T-helper 1 cell treated with Interleukin-12 subunit alpha and Interleukin-12 subunit beta and Interleukin-4 antibody, amounts not matched to agents 30 ng/mL and 1 ng/mL, for 36 hours (primary cell): ENCODE measurements around the gene ABCB10. TPM values are rescaled to one million over a fixed set of nuclear protein-coding genes. Genes with fewer than 3 reads are reported as not detected.
"Not testable (repeated sequence)": the region's sequence is repeated elsewhere in the genome, so short reads cannot be mapped to it uniquely, and the experiment has no call there.

Experiments
- intact Hi-C: fragments of 100-400 bp; cut with micrococcal nuclease; formaldehyde crosslinking; loops from one replicate; pipeline ENCODE4 v1.15.1; 2024
- total RNA-seq: library from RNA; stranded (reverse); gene quantifications from 2 replicates; pipeline ENCODE4 v1.2.3, GENCODE V29; 2022

ABCB10 gene
- total RNA-seq: 31.2 and 32.3 TPM in 2 replicates

DNA sequence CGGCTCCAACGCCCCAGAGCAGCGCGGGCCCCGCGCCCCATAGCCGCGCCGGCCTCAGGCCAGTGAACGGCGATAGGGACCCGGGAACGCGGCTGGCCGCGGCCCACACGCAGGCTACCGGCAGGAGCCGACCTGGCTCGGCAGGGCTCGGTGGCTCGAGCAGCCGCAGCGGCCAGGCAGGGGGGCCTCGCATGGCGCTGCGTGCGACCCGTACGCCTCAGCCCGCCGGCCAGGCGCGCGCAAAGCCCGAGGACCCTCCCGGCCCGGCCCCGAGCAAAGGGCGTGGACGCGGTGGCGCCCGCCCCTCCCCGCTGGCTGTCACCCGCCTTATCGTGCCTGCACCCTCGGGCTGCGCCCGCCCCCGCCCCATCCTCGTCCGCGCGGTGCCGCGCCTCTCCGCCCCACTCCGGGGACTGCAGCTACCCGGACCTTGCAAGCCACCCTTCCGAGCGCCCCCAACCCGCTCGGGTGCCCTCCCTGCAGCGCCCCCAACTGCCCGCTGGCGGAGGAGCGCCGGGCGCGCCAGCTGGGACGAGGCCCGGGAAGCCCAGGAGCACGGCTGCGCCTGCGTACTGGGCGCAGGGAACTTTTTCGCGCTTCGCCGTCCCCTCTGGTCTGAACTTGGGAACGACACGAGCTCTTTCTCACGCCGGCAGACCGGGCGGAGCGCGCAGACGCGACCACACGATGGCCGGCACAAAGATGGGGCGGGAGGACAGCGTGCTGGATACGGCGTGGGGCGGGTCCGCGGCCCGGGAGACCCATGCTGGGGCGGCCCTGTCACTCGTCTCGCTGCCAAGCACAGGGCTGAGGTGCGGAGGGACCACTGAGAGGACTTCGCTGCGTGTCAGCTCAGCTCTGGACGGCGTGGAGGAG is at the start of gene ABCB10:
Gene ABCB10, minus strand, starts transcription at position 248 of the 876 bp plus-strand sequence. Its CDS starts 55 bp downstream, at position 193.
- intact Hi-C loops: loop anchor here (1.0 to 5.0 kb wide), 9 partner anchors 50 to 1682 kb away; partner anchors contain the start of genes ARV1, GNPAT, NUP133 and RAB4A

DNA sequence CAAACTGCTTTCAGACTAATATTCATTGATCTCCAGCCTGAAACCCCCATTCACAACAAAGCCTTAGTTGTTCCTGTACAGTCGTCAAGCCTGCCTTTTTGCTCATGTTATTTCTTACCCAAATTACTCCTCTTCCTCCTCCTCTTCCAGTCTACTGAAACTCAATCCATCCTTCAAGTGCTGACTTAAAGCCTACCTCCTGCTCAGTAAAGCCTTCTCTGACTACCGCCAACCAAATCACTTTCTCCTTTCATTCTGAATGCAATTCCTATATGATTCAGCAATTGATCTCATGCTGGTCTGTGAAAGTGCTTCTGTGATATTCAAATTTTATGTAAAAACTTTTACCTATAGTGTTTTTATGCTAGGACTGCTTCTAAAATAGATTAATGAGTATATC is 48.9 kb upstream of the ABCB10 start:
- intact Hi-C loops: no loop called here

DNA sequence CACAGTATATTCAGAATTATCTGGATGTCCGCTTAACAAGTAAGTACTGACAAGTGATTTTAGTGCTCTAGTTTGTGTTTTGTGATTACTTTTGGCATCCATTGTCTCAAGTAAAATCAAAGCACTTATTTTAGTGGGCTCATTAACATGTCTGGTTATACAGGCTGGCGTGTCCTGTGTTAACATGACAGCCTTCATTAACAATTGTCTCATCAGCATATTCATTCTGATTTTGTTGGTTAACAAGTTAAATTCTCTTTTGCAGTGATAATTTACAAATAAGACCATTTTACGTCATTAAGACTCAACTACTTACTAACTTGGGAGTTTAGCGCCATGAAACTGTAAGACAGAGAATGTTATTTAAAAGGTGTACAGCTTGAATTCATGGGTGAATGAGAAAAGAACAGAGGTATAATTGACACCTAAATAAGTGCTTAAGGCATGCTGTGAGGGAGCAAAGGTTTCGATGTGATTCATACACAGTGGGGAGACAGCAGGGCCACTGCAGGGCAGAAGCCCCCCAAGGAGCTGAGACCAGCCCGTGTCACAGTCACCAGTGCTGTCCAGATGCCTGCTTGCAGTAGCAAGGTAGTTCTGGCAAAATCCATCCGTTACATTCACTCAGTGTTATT is 45.0 kb upstream of the ABCB10 start:
- intact Hi-C loops: no loop called here

DNA sequence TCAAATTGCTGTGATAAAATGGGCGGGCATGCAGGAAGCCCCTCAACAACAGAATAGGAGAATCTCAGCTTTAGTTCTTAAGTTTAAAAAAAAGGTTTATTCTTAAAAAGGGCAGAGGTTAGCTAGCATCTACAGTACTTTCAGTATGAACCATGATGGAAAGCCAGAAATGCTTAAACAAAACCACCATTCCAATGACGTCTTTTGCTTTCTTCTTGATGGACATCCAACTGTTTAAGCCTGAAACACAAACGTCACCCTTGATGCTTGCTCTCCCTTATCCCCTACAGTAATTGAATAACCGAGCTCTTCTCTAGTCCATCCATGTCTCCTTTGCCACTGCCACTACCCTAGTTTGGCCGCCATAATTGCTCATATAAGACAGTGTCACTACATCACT is 41.7 kb upstream of the ABCB10 start:
- intact Hi-C loops: no loop called here

DNA sequence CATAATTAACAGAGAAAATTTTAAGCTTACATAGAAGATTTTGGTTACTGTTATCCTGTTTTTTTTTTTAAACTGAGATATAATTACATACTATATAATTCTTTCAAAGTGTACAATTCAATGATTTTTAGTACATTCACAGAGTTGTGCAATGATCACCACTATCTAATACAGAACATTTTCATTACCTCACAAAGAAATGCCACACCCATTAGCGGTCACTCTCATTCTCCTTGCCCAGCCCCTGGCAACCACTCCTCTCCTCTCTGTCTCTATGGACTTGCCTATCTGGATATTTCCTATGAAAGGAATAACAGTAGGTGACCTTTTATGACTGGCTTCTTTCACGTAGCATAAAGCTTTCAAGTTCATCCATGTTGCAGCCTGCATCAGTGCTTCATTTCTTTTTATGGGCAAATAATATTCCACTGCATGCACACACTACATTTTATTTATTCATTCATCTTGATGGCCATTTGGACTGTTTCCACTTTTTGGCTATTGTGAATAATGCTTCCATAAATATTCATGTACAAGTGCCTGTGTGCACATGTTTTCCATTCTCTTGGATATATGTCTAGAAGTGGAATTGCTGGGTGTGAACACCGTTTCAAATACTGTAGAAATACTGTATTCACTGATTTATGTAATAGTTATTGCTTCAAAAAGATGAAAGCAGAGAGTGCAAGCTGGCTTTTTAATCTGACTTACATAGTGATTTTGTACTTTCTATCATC is 40.9 kb upstream of the ABCB10 start:
- intact Hi-C loops: no loop called here

DNA sequence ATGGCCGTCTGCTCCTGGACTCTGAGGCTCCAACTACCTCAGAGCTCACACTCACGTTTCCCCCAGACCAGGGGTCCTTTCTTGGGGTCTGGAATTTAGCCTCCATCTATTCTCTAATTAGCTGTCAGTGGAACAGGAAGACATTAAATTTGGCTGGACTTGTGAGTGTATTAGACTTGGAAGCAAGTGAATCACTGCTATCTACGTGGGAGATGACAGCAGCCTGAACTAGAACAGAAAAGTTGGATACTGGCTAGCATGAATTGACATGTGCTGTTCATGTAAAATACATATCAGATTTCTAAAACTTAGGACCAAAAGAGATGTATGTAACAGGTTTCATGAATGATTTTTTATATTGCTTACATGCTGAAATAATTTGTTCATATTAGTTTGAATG is 39.4 kb upstream of the ABCB10 start:
- intact Hi-C loops: no loop called here

DNA sequence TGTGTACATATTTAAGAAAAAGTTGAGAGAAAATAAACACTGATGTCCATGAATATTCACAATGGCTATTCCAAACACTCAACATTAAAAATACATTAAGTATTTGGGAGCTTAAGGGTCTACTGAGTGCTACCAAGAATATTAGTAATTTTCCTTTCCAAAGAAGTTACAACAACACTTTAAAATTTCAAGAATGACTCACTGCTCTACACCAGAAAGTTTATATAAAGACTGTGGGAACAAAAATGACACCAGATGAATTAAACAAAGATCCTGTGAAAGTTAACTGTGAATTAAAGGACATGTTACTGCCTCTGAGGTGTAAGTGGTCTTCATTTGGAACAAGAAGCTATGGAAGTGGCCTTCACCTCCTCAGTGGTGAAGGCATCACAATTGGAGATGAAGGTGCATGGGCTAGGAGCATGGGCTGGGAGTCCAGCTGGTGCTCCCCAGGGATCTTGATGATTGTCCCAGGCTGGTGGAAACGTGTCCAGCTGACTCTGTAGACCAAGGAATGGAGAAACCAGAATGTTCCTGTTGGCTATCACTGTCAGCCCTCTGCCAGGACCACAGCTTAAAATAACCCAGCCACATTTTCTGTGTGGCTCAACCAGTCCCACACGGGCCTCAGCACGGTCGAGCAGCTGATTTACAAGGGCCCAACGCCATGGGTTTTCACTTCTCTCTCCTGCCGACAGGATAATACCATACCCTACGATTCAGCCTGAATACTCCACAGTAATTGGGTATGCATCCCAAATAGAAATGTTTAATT is 38.6 kb upstream of the ABCB10 start:
- intact Hi-C loops: no loop called here

DNA sequence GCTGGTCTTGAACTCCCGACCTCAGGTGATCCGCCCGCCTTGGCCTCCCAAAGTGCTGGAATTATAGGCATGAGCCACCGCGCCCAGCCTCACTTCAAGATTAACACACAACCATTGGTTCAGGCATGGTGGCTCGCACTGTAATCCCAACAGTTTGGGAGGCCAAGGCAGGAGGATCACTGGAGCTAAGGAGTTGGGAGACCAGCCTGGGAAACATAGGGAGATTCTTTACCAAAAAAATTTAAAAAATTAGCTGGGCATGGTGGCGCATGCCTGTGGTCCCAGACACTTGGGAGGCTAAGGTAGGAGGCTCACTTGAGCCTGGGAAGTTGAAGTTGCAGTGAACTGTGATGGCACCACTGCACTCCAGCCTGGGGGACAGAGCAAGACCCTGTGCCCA is 37.4 kb upstream of the ABCB10 start:
- intact Hi-C loops: not testable (repeated sequence)

DNA sequence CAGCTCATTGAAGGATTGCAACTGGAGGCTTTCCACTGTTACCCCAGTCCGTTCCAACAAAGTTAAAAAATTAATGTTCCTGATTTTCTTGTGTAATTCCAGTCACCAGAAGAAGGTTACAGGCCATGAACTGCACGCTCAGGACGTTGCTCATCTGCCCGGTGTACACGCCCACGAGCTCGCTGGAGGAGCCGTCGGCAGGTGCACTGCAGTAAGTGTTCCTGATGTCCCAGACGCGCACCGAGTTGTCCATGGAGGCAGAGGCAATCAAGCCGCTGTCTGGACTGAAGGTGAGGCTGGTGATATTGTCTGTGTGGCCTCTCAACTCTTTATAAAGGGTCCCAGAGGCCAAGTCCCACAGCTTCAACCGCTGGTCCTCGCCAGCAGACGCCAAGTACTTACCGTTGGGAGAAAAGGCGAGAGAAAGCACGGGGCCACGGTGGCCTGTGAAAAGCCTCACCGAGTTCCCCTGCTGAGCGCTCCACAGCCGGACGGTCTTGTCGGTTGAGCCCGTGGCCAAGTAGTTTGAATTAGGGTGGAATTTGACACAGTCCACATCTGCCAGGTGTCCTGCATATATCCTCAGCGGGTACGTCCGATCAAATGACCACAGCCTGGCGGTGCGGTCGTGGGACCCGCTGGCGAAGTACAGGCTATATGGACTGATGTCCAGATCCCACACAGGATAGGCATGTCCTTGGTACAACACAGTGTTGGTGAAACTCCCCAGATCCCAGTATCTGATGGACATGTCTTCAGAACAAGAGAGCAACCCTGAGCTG is 35.9 kb upstream of the ABCB10 start:
- intact Hi-C loops: no loop called here

DNA sequence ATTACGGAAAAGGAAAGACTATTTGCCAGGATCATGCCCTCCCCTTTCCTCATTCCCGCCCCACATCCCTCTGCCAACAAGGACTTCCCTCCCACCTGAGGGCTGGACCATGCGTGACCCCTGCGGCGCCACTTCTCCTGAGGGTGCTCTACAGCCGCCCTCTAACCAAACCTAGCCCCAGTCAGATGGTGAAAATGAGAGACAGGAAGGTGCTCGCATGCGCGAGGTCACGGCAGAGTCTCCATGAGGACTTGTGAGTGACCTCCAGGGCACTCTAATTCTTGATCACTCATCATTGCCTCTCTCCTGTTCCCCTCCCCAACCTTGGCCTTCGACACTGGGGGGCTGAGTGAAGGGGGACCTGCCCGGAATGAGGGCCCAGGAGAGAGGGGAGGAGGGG is 35.3 kb upstream of the ABCB10 start:
- intact Hi-C loops: no loop called here

DNA sequence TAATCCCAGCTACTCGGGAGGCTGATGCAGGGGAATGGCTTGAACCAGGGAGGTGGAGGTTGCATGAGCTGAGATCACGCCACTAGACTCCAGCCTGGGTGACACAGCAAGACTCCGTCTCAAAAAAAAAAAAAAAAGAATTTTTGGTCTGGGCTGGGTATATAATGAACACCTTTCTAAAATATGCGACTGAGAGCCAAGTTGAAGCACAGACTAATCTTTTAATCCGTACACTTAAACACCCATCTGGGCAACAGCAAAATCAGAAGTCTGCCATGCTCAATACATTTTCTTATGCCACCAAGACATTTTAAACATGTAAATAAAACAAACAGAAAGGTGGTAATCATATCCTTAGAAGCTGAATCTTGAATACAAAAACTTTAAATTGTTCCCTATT is 31.6 kb upstream of the ABCB10 start:
- intact Hi-C loops: no loop called here

DNA sequence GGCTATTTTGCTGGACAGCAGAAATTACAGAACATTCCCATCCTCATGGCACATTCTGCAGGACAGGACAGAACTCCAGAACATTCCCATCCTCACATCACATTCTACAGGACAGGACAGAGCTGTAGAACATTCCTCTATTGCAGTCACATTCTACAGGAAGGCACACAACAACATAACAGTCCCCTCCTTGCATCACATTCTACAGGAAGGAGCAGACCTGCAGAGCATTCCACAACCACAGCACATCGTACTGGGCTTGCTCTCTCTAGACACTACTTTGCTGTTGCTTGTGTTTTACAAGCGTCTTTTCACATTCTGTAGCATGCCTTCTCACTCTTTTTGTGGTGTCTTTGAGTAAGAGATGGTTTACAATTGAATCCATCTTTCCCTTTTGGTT is 26.8 kb upstream of the ABCB10 start:
- intact Hi-C loops: no loop called here

DNA sequence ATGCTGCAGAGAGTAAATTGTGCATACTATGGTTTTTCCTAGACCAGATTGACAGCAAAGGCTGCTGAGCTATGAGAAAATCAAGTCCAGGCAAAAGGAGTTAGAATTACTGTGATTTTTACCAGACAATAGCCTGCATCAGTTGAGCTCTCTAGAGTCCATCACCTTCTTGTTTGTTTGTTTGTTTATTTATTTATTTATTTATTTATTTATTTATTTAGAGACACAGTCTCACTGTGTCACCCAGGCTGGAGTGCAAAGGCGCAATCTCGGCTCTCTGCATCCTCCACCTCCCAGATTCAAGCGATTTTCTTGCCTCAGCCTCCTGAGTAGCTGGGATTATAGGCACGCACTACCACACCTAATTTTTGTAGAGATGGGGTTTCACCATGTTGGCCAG is 24.2 kb upstream of the ABCB10 start:
- intact Hi-C loops: no loop called here

DNA sequence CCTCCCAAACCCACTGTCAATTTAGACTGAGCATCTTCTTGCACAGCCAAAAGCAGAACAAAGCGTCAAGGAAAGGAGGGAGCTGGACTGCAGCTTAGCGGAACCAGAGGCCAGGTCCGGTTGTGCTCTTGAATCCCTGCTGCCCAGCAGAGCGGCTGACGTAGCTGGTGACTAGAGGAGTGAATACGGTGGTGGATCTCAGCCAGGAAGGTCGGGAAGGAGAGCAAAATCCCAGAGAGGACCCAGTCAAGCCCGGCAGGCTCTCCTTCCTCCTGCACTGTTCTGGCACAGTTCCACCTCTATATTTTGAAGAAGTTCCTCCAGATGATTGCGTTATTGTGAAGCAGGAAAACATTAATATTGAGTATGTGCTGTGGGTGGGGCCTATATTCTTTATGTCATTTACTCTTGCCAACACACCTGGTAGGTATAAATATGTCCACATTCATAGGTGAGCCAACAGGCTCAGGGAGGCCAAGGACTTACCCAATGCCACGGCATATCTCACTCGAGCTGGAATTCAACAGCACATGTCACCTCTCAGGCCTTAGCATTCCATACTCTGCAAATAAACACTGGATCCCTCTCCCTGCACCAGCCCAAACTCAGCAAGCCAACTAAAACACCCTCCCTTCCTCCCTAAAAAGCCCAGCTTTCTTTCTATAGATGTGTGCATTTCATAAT is 23.6 kb upstream of the ABCB10 start:
- intact Hi-C loops: no loop called here

DNA sequence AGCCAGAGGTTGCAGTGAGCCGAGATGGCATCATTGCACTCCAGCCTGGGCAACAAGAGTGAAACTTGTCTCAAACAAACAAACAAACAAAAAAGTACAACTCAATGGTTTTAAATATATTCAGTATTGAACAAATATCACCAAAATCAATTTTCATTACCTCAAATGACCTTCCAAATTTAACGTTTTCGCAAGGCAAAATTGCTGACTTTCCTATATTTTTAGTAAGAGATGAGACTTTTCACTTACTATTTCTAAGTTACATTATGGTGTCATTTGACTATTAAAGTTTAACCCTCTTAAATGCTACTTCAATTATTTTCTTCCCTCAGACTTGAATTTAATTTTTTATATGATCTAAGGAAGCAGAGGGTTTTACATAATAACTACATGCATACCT is 23.0 kb upstream of the ABCB10 start:
- intact Hi-C loops: no loop called here

DNA sequence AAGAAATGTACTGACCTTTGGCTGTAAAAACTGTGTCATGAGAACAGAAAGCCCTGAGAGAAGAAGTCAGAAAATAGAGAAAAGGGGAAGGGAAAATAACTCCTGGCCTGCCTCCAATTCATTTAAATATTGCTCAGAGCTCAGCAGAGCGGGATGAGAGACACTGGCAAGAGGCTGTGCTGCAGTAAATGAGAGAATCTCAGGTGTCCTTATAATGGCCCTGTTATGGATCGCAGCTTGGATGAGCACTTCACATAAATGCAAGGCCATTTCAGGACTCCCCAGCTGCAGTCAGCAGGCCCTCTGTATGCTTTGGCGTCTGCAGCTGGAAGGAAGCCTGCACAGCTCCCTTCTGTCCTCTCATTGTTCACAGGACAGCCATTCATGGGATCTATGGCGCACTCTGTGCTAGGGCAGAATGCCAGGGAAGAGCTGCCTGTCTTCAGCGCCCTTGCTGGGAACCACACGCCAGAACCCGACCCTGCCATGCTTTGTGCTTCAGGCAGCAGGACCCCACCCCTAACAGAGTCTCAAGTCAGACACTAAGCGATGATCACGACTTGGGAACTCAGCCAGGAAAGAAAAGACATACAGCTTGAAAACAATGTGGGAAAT is 20.7 kb upstream of the ABCB10 start:
- intact Hi-C loops: no loop called here

DNA sequence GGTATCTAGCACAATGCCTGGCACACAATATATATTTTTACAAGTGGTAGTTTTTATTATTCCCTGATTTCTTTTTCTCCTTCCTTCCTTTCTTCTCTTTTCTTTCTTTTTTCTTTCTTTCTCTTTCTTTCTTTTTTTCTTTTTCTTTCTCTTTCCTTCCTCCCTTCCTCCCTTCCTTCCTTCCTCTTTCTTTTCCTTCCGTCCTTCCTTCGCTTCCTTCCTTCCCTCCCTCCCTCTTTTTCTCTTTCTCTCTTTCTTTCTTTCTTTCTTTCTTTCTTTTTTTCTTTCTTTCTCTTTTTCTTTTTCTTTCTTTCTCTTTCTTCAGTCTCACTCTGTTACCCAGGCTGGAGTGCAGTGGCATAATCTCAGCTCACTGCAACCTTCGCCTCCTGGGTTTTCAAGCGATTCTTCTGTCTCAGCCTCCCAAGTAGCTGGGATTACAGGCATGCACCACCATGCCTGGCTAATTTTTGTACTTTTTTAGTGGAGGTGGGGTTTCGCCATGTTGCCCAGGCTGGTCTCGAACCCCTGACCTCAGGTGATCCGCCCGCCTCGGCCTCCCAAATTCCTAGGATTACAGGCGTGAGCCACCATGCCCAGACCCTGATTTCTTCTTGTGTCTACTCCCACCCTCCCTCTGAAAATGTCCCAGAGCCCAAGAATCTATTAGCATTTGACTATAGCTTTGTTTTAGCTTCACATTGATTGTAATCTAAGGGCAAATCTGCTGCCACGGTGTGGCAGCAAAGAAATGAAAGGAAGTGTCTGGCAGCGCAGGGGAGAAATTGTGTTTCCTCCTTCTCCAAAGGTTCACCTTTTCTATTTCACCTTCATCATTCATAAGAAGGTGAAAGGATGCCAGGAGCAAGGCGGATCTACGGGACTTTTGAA is 19.9 kb upstream of the ABCB10 start:
- intact Hi-C loops: no loop called here

DNA sequence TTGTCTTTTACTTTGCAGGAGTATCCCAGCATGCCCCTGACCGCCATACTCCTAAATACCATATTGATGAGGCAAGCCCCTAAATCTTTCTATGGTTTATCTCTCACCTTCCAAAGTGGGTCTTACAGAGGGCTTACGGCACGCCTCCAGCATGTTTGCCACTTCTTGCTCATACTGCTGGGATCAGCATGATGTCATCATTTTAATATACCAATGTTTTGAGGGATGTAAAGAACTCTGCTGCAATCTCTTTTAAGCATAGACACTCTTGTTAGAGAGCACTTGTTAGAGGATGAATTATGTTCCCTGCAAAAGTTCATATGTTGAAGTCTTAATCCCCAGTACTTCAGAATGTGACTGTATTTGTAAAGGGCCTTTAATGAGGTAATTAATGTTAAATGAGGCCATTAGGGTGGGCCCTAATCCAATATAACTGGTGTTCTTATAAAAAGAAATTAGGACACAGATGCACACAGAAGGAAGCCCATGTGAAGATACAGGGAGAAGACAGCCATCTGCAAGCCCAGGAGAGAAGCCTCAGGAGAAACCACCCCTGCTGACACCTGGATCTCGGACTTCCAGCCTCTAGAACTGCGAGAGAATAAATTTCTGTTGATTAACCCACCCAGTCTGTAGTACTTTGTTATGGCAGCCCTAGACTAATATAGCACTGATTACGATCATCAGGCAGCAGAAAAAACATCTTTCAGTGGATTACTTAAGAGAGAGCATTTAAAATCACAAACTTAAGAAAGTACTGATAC is 16.4 kb upstream of the ABCB10 start:
- intact Hi-C loops: no loop called here
